Glutamatergic neuron (in vitro differentiated cells): ENCODE data around the gene MEIG1. TPM values are rescaled to one million over a fixed set of nuclear protein-coding genes. Genes with fewer than 3 reads are reported as not detected.

Experiments
- DNase-seq: peaks from one replicate; pipeline ENCODE4 v3.0.0; 2022
- H3K27ac Mint-ChIP-seq: one replicate; pipeline ENCODE4 v1.8.0; 2020; ENCODE audit warnings: mild to moderate bottlenecking, mixed read lengths, inconsistent platforms; ENCODE audit not compliant: unreplicated experiment
- H3K27me3 Mint-ChIP-seq: one replicate; pipeline ENCODE4 v1.8.0; 2020; ENCODE audit warnings: mild to moderate bottlenecking, moderate library complexity, mixed read lengths, inconsistent platforms; ENCODE audit not compliant: unreplicated experiment
- H3K36me3 Mint-ChIP-seq: one replicate; pipeline ENCODE4 v1.8.0; 2020; ENCODE audit warnings: mild to moderate bottlenecking, mixed read lengths, inconsistent platforms; ENCODE audit not compliant: unreplicated experiment
- H3K4me1 Mint-ChIP-seq: one replicate; pipeline ENCODE4 v1.8.0; 2020; ENCODE audit warnings: mild to moderate bottlenecking, low read depth, mixed read lengths, inconsistent platforms; ENCODE audit not compliant: unreplicated experiment
- H3K4me3 Mint-ChIP-seq: one replicate; pipeline ENCODE4 v1.8.0; 2020; ENCODE audit warnings: mild to moderate bottlenecking, mixed read lengths, inconsistent platforms; ENCODE audit not compliant: unreplicated experiment
- H3K9me3 Mint-ChIP-seq: one replicate; pipeline ENCODE4 v1.8.0; 2020; ENCODE audit warnings: mild to moderate bottlenecking, moderate library complexity, mixed read lengths, inconsistent platforms; ENCODE audit not compliant: unreplicated experiment
- total RNA-seq: library from RNA; stranded (reverse); fragmentation: NEBNext Ultra II Directional; extraction: Animal tissue kit (Norgen Biotek cat#: 25700); gene quantifications from one replicate; pipeline ENCODE4 v1.2.1, GENCODE V29; 2021; ENCODE audit not compliant: unreplicated experiment
- TF ChIP-seq, protein P1 (sequence below): fragments of 200-600 bp; sonication (generic); IDR thresholded peaks from one replicate; pipeline ENCODE4 v1.5.0; 2021; ENCODE audit not compliant: partially characterized antibody, unreplicated experiment

Gene MEIG1
- total RNA-seq, 1 donor from 2014 or later = not detected

DNA sequence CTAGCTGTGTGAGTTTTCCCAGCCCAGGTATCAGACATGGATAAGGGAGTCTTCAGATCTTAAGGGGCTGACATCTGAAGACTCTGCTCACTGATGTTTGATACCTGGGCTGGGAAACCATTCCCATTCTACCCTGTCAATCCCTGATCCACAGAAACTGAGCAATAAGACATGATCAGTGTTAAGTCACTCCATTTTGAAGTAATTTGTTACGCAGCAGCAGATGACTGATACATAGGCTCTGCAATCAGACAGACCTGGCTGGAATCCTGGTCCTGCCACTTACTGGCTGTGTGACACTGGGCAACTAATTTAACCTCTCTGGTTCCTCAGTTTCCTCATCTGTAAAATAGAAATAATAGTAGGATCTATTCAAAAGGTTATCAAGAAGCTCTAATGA, 11.9 kb upstream of the MEIG1 start:
- no peaks in the 10 kb centered on the region for H3K9me3 Mint-ChIP-seq
- DNase-seq = no peak
- H3K27ac Mint-ChIP-seq = no peak overlapping the region
- H3K27me3 Mint-ChIP-seq = no peaks in the 10 kb centered on the region
- H3K4me1 Mint-ChIP-seq = no peaks in the 10 kb centered on the region
- H3K36me3 Mint-ChIP-seq = no peaks in the 10 kb centered on the region
- TF ChIP-seq, protein P1, sequence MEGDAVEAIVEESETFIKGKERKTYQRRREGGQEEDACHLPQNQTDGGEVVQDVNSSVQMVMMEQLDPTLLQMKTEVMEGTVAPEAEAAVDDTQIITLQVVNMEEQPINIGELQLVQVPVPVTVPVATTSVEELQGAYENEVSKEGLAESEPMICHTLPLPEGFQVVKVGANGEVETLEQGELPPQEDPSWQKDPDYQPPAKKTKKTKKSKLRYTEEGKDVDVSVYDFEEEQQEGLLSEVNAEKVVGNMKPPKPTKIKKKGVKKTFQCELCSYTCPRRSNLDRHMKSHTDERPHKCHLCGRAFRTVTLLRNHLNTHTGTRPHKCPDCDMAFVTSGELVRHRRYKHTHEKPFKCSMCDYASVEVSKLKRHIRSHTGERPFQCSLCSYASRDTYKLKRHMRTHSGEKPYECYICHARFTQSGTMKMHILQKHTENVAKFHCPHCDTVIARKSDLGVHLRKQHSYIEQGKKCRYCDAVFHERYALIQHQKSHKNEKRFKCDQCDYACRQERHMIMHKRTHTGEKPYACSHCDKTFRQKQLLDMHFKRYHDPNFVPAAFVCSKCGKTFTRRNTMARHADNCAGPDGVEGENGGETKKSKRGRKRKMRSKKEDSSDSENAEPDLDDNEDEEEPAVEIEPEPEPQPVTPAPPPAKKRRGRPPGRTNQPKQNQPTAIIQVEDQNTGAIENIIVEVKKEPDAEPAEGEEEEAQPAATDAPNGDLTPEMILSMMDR = no peak
- no peak overlapping the region for H3K4me3 Mint-ChIP-seq

DNA sequence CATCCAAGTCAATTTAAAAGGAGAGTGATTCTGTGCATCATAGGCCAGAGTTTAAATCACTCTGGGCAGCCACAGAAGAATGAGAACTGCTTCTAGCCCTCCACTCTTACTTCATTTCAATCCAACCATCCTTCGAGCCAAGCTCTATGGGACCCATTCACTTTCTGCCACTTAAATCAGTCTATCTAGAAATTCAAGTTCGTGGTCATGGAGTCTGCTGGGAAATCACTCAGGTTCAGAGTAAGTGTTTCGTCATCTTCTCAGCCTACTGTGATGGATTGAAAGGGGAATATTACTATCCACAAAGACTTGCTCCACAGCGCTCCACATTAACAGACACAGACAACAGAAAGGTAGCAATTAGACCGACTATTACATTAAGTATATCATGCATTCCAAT, 9.9 kb upstream of the MEIG1 start:
- H3K27me3 Mint-ChIP-seq = no peaks in the 10 kb centered on the region
- H3K9me3 Mint-ChIP-seq = no peaks in the 10 kb centered on the region
- H3K4me3 Mint-ChIP-seq = no peak overlapping the region
- peaks cover 3% of the 10 kb centered on the region for H3K4me1 Mint-ChIP-seq
- no peaks in the 10 kb centered on the region for H3K36me3 Mint-ChIP-seq
- no peak overlapping the region for H3K27ac Mint-ChIP-seq
- no peak for DNase-seq
- TF ChIP-seq, protein P1 = no peak

DNA sequence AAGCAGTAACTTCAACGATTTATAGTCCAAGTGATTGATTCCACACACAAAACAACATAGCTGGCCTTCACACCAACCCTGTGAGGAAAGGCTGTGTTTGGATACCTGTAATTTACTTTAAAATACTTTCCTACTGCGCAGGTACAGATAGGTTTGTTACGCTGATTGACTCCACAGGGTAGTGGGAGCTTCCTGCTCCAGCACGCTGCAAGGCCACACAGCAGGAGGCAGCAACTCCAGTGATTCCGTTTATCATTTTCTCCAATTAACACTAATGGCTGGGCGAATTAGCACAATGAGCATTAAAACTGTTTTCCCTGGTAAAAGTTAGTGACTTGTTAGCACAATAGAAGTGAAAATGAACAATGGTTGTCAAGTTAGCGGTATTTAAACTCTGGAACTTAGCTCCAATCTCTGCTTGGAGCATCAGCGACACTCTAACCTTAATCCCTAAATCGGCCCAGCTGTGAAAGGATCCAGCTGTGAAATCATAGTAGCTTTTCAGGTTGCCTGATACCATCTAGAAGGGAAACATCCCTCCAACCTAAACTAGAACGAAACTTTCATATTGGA, 6.3 kb upstream of the MEIG1 start:
- H3K27ac Mint-ChIP-seq = peak overlapping the region; percentile 8
- no peaks in the 10 kb centered on the region for H3K9me3 Mint-ChIP-seq

DNA sequence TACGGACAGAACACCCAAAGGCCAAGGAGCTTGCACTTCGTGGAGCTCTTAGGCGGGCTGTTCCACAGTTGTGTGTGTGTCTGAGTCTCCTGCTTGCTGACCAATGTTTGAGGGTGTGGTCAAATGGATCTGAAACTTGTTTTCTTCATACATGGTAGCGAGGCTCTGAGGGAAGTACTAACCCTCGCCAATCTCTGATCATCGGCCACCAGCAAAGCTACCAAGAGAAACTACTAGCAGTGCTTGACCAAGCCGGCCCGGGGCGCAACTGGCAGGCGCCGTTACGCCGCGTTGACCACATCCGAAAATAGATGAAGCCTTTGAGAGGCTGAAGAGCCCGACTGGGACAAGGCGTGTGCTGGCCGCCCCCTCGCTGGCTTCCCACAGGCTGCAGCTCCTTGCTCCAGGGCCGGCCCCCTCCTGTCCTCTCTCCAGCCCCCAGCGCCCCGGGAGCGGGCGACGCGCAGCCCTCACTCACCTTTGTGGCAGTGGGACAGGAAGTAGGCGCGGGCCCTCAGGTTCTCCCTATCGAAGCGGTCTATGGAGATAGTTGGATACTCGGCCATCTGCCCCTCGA, 5.7 kb upstream of the MEIG1 start:
- H3K27me3 Mint-ChIP-seq = peaks cover 5% of the 10 kb centered on the region
- TF ChIP-seq, protein P1 = no peak
- peak overlapping the region; percentile 93 for H3K4me3 Mint-ChIP-seq
- peak overlapping the region; percentile 8 for H3K27ac Mint-ChIP-seq
- peaks cover 4% of the 10 kb centered on the region for H3K4me1 Mint-ChIP-seq
- H3K9me3 Mint-ChIP-seq = no peaks in the 10 kb centered on the region
- peak; percentile 49 for DNase-seq
- H3K36me3 Mint-ChIP-seq = no peaks in the 10 kb centered on the region

More for the DNA sequence above, 6.3 kb upstream of the MEIG1 start:
- peaks cover 4% of the 10 kb centered on the region for H3K4me1 Mint-ChIP-seq
- H3K27me3 Mint-ChIP-seq = peaks cover 5% of the 10 kb centered on the region
- no peaks in the 10 kb centered on the region for H3K36me3 Mint-ChIP-seq
- H3K4me3 Mint-ChIP-seq = peak overlapping the region; percentile 93
- TF ChIP-seq, protein P1 = no peak
- no peak for DNase-seq

DNA sequence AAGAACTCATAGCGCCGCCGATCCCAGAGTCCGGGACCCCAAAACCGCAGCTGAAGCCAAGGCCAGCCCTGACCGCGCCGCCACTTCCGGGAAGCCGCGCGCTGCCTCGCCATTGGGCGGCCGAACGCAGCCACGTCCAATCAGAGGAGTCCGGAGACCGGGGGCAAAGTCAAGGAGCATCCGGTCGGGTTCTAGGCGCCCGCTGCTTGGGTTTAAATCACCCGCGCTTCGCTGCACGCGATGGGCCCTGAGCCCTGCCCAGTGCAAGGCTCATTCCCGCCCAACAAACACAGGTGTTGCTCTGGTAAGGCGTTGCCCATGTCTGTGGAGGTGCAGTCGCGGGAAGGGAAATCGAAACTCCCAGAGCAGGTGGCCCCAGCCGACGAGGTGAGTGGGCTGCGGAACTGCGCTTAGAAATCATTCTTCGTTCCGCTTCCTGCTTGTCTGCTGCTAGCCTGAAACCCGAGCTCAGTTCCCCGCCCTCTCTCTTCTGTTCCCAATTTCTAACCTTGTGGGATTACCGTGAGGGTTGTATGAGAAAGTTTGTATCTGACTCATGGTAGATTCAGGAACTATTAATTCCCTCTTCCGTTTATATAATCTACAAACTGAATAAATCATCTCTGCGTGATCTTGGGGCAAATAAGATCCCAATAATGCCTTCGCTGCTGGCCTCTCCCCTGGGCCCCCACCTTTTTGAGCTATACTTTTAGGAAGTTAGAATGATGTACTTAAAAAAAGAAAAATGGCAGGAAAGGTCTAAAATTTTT, 5.0 kb upstream of the MEIG1 start, which contains the start of gene DCLRE1C:
TSS of gene DCLRE1C (minus strand) at position 96 of the 770 bp plus-strand sequence. CDS start at position 10, 86 bp downstream.
- Mint-ChIP-seq H3K4me3 (peak within 1 kb of the TSS; percentile 93), H3K27me3 (peaks cover 5% of the 10 kb centered on the region), H3K9me3 (no peaks in the 10 kb centered on the region), H3K27ac (peak within 1 kb of the TSS; percentile 78), H3K4me1 (peaks cover 4% of the 10 kb centered on the region), H3K36me3 (no peaks in the 10 kb centered on the region)
- TF ChIP-seq, protein P1 = no peak
- peak; percentile 93 for DNase-seq
